GM13977 (cell line): ENCODE results near the gene ZDHHC14.

ENCODE experiments used
- DNase-seq: peaks from one replicate; pipeline ENCODE4 v3.0.0; 2012; ENCODE audit warnings: low spot score
- in situ Hi-C: fragments of 300-500 bp; cut with MboI; formaldehyde crosslinking; loops from one replicate; pipeline ENCODE4 v1.12.0; 2022; ENCODE audit warnings: low sequenced_read_pairs, low pct_unique_long_range_greater_than_20kb, mixed read lengths, inconsistent platforms; ENCODE audit not compliant: unreplicated experiment
- TF ChIP-seq, protein P1 (sequence below): IDR thresholded peaks from 2 replicates; pipeline ENCODE4 v1.5.1; 2012; ENCODE audit warnings: mild to moderate bottlenecking, control low read depth; ENCODE audit not compliant: insufficient read depth; ENCODE audit errors: extremely low read depth, missing control alignments

The ZDHHC14 gene

DNA sequence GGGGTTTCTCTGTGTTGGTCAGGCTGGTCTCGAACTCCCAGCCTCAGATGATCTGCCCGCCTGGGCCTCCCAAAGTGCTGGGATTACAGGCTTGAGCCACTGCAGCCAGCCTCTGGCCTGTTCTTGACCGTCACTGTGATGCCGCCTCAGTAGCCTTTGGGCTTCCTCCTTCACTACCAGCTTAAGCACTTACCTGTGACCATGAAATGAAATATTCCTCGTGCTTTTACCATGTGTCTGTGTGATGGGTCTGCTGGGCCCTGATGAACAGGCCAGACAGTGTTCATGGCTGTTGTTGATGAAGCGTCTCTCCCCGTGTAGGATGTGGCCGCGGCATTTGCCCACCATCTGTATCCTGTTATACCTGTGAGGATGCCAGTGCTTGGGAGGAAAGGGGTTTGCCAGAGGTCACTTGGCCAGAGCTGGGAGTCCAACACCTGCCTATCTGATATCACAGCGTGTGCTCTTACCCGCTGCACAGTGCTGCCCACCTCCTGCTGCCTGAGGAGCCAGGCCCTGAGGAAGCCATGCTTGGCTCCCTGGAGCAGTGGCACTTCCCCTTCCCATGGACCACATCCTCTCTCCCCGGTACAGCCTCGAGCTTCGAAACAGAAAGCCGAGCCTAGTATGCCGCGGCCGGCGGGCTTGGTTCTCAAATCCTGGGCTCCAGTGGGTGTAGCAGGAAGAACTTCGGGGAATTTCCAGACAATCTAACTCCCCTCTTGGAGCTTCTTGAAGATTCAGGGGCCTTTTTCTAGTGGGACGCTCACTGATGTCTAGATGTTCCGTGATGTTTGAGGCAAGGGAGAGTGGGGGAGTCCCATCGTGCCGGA is 167.9 kb downstream of the ZDHHC14 start:
- TF ChIP-seq, protein P1, sequence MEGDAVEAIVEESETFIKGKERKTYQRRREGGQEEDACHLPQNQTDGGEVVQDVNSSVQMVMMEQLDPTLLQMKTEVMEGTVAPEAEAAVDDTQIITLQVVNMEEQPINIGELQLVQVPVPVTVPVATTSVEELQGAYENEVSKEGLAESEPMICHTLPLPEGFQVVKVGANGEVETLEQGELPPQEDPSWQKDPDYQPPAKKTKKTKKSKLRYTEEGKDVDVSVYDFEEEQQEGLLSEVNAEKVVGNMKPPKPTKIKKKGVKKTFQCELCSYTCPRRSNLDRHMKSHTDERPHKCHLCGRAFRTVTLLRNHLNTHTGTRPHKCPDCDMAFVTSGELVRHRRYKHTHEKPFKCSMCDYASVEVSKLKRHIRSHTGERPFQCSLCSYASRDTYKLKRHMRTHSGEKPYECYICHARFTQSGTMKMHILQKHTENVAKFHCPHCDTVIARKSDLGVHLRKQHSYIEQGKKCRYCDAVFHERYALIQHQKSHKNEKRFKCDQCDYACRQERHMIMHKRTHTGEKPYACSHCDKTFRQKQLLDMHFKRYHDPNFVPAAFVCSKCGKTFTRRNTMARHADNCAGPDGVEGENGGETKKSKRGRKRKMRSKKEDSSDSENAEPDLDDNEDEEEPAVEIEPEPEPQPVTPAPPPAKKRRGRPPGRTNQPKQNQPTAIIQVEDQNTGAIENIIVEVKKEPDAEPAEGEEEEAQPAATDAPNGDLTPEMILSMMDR: no peak
- in situ Hi-C loops: no loop called here
- no peak for DNase-seq

- TF ChIP-seq, protein P1: no peak
- DNase-seq: no peak
- in situ Hi-C loops: no loop called here
Measured at GRCh38 chr6:157549468-157549745, 168.4 kb downstream of the ZDHHC14 start.

- TF ChIP-seq, protein P1: no peak
- in situ Hi-C loops: no loop called here
- no peak for DNase-seq
Measured at GRCh38 chr6:157550114-157550989, 169.4 kb downstream of the ZDHHC14 start.

- no peak for DNase-seq
- in situ Hi-C loops: no loop called here
- TF ChIP-seq, protein P1: no peak
Measured at GRCh38 chr6:157551041-157551832, 170.2 kb downstream of the ZDHHC14 start.

GRCh38 chr6:157552081-157552747 is 171.2 kb downstream of the ZDHHC14 start:
- TF ChIP-seq, protein P1: no peak
- in situ Hi-C loops: no loop called here
- DNase-seq: no peak

GRCh38 chr6:157552820-157553485 is 172.0 kb downstream of the ZDHHC14 start:
- TF ChIP-seq, protein P1: no peak
- in situ Hi-C loops: no loop called here
- DNase-seq: no peak
